GM19035 (cell line): Measurements from ENCODE around the gene RPH3AL.
"Not testable (repeated sequence)": the region's sequence is repeated elsewhere in the genome, so short reads cannot be mapped to it uniquely, and the experiment has no call there.

Experiments used
- ATAC-seq: cut with Tn5 transposase; IDR thresholded peaks from one replicate; pipeline ENCODE4 v1.9.1; 2021; ENCODE audit not compliant: unreplicated experiment

Gene RPH3AL

GRCh38 chr17:206941-207560 lies 145.6 kb downstream of the RPH3AL start:
- no peak for ATAC-seq

- not testable (repeated sequence) for ATAC-seq
Measured at GRCh38 chr17:206484-206883, 146.1 kb downstream of the RPH3AL start.

GRCh38 chr17:205817-206216 lies 146.8 kb downstream of the RPH3AL start:
- ATAC-seq, result no peak

- no peak for ATAC-seq
Measured at GRCh38 chr17:205148-205669, 147.4 kb downstream of the RPH3AL start.

DNA sequence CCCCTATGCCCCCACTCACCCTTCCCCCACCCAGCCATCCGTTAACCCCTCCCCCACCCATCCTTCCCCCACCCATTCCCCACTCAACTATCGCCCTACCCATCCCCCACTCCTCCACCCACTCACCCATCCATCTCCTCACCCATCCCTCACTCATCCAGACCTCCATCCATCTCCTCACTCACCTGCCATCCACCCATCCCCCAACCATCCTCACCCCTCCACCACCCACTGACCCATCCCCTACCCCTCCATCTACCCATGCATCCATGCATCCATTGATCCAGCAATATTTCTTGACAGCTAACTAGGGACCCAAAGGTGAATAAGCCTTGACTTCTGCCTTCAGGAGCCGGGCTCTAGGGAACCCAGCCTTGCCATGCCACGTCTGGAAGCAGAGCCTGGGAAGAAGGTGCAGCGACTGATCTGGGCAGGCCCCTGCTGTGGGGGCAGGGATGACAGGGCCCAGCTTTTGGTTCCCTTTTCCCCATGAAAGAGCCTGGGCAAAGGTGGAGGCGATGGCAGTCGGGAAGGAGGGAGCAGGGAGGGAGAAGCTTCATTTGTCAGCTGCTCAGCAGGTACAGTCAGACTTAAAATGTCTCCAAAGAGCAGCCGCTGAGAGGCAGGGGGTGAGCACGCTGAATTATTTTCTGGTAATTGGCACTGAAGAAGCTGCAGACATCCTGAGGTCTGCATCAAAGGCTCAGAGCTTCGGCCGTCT lies 148.0 kb downstream of the RPH3AL start:
- ATAC-seq, result no peak

DNA sequence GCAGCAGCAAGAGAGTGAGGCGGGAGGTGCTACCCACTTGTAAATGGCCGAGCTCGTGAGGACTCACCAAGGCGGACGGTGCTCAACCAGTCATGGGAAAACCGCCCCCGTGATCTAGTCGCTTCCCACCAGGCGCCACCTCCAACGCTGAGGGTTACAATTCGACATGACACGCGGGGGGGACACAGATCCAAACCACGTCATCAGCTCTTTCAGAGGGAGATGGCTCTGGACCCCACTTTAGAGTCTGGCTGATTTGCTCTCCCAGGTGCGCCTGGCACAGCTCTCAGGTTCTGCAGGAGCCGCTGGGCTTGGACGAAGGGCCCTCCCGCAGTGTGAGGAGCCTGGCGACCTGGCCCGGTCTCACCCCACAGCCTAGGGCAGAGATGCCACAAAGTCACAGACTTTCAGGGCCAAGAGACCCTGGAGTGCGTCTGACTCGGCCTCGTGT lies 150.1 kb downstream of the RPH3AL start:
- ATAC-seq, result no peak

DNA sequence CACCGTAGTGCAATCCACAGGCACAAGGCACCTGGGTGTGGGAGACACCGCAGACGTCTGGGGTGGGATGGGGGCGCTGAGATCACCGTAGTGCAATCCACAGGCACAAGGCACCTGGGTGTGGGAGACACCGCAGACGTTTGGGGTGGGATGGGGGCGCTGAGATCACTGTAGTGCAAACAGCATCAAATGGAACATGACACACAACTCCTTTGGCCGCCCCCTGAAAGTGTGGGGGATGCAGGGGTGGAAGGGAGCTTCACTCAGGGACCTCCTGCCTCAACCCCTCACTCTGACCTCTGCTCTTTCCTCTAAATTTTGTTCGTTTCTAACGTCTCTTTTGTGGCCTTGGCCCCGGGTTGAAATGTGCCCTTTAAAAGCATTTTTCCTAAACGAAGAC lies 150.9 kb downstream of the RPH3AL start:
- not testable (repeated sequence) for ATAC-seq

DNA sequence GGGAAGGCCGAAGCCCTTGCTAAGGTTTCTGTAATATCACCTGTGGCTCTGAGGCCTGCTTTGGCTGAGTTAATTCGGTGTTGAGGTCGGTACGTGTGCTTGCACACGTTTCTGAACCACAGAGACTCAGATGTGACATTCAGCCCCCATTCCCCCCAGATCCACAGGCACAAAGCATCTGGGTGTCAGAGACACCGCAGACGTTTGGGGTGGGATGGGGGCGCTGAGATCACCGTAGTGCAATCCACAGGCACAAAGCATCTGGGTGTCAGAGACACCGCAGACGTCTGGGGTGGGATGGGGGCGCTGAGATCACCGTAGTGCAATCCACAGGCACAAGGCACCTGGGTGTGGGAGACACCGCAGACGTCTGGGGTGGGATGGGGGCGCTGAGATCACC lies 151.3 kb downstream of the RPH3AL start:
- not testable (repeated sequence) for ATAC-seq

DNA sequence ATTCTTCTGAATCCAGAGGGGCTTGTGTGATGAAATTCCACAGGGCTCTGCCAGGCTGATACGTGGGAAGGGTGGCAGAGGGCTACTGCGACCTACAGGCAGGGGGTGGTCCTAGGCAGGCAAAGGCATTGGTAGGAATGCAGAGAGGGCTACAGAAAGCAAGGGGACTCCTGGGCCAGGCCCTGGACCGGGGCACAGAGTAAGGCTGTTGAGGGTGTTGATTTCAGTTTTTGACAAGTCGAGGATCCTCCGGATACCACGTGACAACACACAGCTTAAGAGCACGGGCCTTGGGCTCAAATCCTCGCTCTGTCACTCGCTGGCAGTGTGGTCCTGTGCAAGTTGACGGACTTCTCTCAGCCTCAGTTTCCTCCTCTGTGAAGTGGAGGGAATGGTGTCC lies 152.0 kb downstream of the RPH3AL start:
- ATAC-seq, result no peak

DNA sequence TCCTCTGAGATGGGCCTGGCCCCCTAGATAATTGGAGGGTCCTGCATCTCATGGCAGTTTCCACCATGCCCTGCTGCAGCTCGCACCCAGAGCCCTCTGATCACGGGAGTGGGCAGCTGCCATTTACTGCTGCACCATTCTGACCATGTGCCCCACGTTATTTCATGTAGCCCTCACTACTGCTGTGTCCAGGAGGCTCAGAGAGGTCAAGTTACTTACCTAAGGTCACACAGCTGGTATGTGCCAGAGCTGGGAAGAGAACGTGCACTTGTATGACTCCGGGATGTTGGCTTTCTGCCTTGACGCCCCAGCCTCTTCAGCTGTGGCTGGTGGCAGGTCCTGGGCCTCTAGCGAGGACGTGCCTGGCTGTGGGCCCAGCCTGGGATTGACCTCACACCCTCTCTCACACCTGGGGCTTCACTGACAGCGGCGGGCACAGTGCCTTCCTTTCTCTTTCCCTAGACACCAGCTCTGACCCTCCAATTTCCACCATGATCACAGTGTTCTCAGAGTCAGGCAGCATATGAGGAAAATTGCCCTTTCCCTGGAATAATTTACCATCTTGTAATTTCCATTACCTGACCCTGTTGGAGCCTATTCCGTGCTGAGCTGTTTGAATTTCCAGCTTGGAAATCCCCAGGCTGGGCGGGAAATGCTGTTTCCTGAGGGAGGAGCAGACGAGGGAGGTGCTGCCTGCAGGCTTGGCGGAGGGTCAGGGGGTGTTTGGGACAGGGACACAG lies 152.6 kb downstream of the RPH3AL start:
- no peak for ATAC-seq

GRCh38 chr17:199191-199604 lies 153.4 kb downstream of the RPH3AL start:
- no peak for ATAC-seq

- not testable (repeated sequence) for ATAC-seq
Measured at GRCh38 chr17:198225-198624, 154.4 kb downstream of the RPH3AL start.

DNA sequence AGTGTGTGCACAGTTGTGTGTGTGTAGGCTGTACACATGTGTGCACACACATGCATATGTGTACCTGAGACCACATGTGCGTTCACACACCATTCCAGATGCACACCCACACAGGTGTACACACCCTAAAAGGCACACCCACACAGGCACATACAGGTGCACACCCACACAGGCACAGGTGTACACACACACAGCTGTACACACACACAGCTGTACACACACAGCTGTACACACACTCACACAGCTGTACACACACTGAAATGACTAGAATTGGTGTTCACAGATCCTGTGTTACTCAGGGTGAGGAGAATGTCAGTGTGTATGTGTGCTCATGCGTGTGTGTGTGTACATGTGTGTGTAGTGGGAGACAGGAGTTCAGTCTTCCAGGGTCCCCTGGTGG lies 155.3 kb downstream of the RPH3AL start:
- ATAC-seq, result no peak

DNA sequence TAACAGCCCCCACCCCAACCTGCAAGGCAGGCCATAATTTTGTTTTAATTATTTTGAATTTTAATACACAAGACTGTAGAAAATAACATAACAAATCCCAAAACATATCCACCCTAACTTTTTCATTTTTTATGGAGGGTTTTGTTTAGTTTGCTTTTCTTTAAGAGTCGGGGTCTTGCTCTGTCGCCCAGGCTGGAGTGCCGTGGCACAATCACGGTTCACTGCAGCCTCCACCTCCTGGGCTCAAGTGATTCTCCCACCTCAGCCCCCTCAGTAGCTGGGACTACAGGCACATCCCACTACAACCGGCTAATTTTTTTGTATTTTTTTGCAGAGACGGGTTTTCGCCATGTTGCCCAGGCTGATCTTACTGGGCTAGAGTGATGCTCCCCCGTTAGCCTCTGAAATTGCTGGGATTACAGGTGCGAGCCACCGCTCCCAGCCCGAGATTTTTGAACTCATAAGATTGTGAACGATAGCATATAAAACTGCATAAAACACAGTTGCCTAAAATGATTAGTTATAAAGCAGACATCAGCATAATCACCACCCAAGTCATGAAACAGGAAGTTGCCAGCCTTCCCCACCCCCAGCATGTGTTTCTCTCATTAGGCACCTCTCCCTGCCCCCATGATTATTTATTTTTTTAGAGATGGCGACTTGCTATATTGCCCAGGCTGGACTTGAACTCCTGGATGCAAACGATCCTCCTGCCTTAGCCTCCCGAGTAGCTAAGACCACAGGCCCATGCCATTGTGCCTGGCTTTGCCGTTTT lies 157.6 kb downstream of the RPH3AL start:
- no peak for ATAC-seq

- ATAC-seq, result no peak
Measured at GRCh38 chr17:193841-194806, 158.5 kb downstream of the RPH3AL start.

GRCh38 chr17:193426-193810 lies 159.2 kb downstream of the RPH3AL start:
- ATAC-seq, result no peak

GRCh38 chr17:192666-193425 lies 159.8 kb downstream of the RPH3AL start:
- ATAC-seq, result no peak

GRCh38 chr17:189444-189843 lies 163.2 kb downstream of the RPH3AL start:
- ATAC-seq, result no peak

GRCh38 chr17:187130-187529 lies 165.5 kb downstream of the RPH3AL start:
- no peak for ATAC-seq
